Measurements from ENCODE around the gene RHOU. TPM values are rescaled to one million over a fixed set of nuclear protein-coding genes. Genes with fewer than 3 reads are reported as not detected.

RHOU gene
- total RNA-seq, 1 experiment from 2014 or later: 1.2 TPM

GRCh38 chr1:228702433-228702832 lies 32.8 kb upstream of the RHOU start:
- H3K4me1 ChIP-seq (ENCODE audit: insufficient read depth, low read length, poor library complexity, severe bottlenecking): no peaks in the 10 kb centered on the region
- ChIA-PET POLR2A (ENCODE audit: low non-redundant PET) (no interaction called here), CTCF (no interaction called here)
- H3K27me3 ChIP-seq (replicated peaks; ENCODE audit: insufficient read depth, low read depth, low read length, poor library complexity): no peaks in the 10 kb centered on the region
- no TSS peak for BruUV-seq (replicated peaks)
- H3K36me3 ChIP-seq (ENCODE audit: insufficient read depth, low read length, poor library complexity, severe bottlenecking): no peaks in the 10 kb centered on the region
- no peak overlapping the region for H3K27ac ChIP-seq (ENCODE audit: low read depth, low read length, poor library complexity, severe bottlenecking)
- no peak for DNase-seq (ENCODE audit: low spot score)
- intact Hi-C loops (cut with micrococcal nuclease; ENCODE audit: unreplicated experiment): no loop called here
- no peaks in the 10 kb centered on the region for H3K9me3 ChIP-seq (ENCODE audit: low read depth, low read length, poor library complexity, severe bottlenecking)
- no peak overlapping the region for H3K4me3 ChIP-seq (ENCODE audit: low read depth, low read length, poor library complexity, severe bottlenecking)
- TF ChIP-seq CTCF (conservative IDR thresholded peaks at IDR 0.05; ENCODE audit: low read depth, low read length) (no peak), EZH2 (IDR thresholded peaks at IDR 0.05; ENCODE audit: borderline replicate concordance, low read depth, low read length, poor library complexity, severe bottlenecking) (no peak)

GRCh38 chr1:228706305-228706704 lies 29.0 kb upstream of the RHOU start:
- BruUV-seq (replicated peaks): no TSS peak

GRCh38 chr1:228717081-228717480 lies 18.2 kb upstream of the RHOU start:
- ChIA-PET CTCF (no interaction called here), POLR2A (ENCODE audit: low non-redundant PET) (no interaction called here)
- H3K4me3 ChIP-seq (ENCODE audit: low read depth, low read length, poor library complexity, severe bottlenecking): no peak overlapping the region
- no peak overlapping the region for H3K27ac ChIP-seq (ENCODE audit: low read depth, low read length, poor library complexity, severe bottlenecking)
- H3K36me3 ChIP-seq (ENCODE audit: insufficient read depth, low read length, poor library complexity, severe bottlenecking): no peaks in the 10 kb centered on the region
- H3K4me1 ChIP-seq (ENCODE audit: insufficient read depth, low read length, poor library complexity, severe bottlenecking): no peaks in the 10 kb centered on the region
- BruUV-seq (replicated peaks): no TSS peak
- H3K9me3 ChIP-seq (ENCODE audit: low read depth, low read length, poor library complexity, severe bottlenecking): no peaks in the 10 kb centered on the region
- no peak for DNase-seq (ENCODE audit: low spot score)
- TF ChIP-seq EZH2 (IDR thresholded peaks at IDR 0.05; ENCODE audit: borderline replicate concordance, low read depth, low read length, poor library complexity, severe bottlenecking) (no peak), CTCF (conservative IDR thresholded peaks at IDR 0.05; ENCODE audit: low read depth, low read length) (no peak)
- intact Hi-C loops (cut with micrococcal nuclease; ENCODE audit: unreplicated experiment): no loop called here
- no peaks in the 10 kb centered on the region for H3K27me3 ChIP-seq (replicated peaks; ENCODE audit: insufficient read depth, low read depth, low read length, poor library complexity)

More at GRCh38 chr1:228706305-228706704, 29.0 kb upstream of the RHOU start:
- no peaks in the 10 kb centered on the region for H3K27me3 ChIP-seq (replicated peaks; ENCODE audit: insufficient read depth, low read depth, low read length, poor library complexity)
- H3K4me3 ChIP-seq (ENCODE audit: low read depth, low read length, poor library complexity, severe bottlenecking): no peak overlapping the region
- DNase-seq (ENCODE audit: low spot score): no peak
- H3K4me1 ChIP-seq (ENCODE audit: insufficient read depth, low read length, poor library complexity, severe bottlenecking): no peaks in the 10 kb centered on the region
- CTCF ChIA-PET: no interaction called here
- POLR2A ChIA-PET (ENCODE audit: low non-redundant PET): no interaction called here
- no peak for TF ChIP-seq EZH2 (IDR thresholded peaks at IDR 0.05; ENCODE audit: borderline replicate concordance, low read depth, low read length, poor library complexity, severe bottlenecking)
- no peak for TF ChIP-seq CTCF (conservative IDR thresholded peaks at IDR 0.05; ENCODE audit: low read depth, low read length)
- no peaks in the 10 kb centered on the region for H3K36me3 ChIP-seq (ENCODE audit: insufficient read depth, low read length, poor library complexity, severe bottlenecking)
- H3K27ac ChIP-seq (ENCODE audit: low read depth, low read length, poor library complexity, severe bottlenecking): no peak overlapping the region
- intact Hi-C loops (cut with micrococcal nuclease; ENCODE audit: unreplicated experiment): no loop called here
- no peaks in the 10 kb centered on the region for H3K9me3 ChIP-seq (ENCODE audit: low read depth, low read length, poor library complexity, severe bottlenecking)

Data from A673 (cell line).